PFSK-1 (cell line): ENCODE data around the gene KRI1.

ENCODE experiments used
- FOXP2 ChIP-seq: optimal IDR thresholded peaks from 2 replicates; pipeline ENCODE3; 2011; ENCODE audit warnings: borderline replicate concordance, control low read depth, inconsistent platforms; ENCODE audit not compliant: insufficient read depth; ENCODE audit errors: extremely low read length, extremely low read depth
- POLR2AphosphoS5 ChIP-seq: IDR thresholded peaks from 2 replicates; pipeline ENCODE4 v1.6.1; 2012; ENCODE audit warnings: low read depth, mild to moderate bottlenecking, control low read depth, low read length, moderate library complexity
- REST ChIP-seq, 2 experiments: IDR thresholded peaks; 2 replicates each; pipeline versions ENCODE4 v1.6.1 to v1.8.0; 2011 to 2012; ENCODE audit warnings: low read depth in 2 of 2, low read length in 2 of 2, control low read depth in 1 of 2, inconsistent platforms in 1 of 2, mild to moderate bottlenecking in 1 of 2, moderate library complexity in 1 of 2; ENCODE audit not compliant: insufficient read depth in 1 of 2
- SIN3A ChIP-seq: IDR thresholded peaks from 2 replicates; pipeline ENCODE4 v1.6.1; 2012; ENCODE audit warnings: mild to moderate bottlenecking, low read length, moderate library complexity, borderline replicate concordance; ENCODE audit not compliant: insufficient read depth
- TAF1 ChIP-seq: IDR thresholded peaks from 2 replicates; pipeline ENCODE4 v1.6.1; 2012; ENCODE audit warnings: low read length, control low read depth, borderline replicate concordance; ENCODE audit not compliant: insufficient read depth

- TF ChIP-seq REST (IDR thresholded peaks at IDR 0.05; ENCODE audit: insufficient read depth in 1 of 2, low read depth in 2 of 2, low read length in 2 of 2): no peak
- no peak for TF ChIP-seq TAF1
- no peak for TF ChIP-seq SIN3A
- no peak for TF ChIP-seq POLR2AphosphoS5
- no peak for TF ChIP-seq FOXP2
Observed at GRCh38 chr19:10533646-10534386, 32.0 kb downstream of the KRI1 start.
